ENCODE measurements around the gene SUGCT.
A peak's percentile ranks its signal among the peaks of the same experiment; 100 is the strongest.
"Not testable (repeated sequence)": the region's sequence is repeated elsewhere in the genome, so short reads cannot be mapped to it uniquely, and the experiment has no call there.

SUGCT gene

DNA sequence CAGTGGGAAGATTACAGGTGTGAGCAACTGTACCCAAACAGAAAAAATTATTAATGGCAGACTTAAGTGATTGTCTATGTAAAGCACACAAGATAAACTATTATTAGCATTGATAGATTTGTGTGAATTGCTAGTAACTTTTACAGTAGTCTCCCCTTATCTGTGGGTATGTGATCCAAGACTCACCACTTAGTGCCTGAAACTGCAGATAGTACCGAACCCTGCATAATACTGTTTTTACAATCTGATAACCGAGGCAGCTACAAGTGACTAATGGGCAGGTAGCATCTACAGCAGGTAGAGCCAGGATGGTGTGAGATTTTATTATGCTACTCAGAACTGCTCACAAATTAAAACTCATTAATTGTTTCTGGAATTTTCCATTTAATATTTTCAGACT, 31.9 kb upstream of the SUGCT start:
- TF ChIP-seq POLR2AphosphoS5 (IDR thresholded peaks at IDR 0.05; ENCODE audit: low read depth, low read length) = no peak
- TF ChIP-seq SPI1 (IDR thresholded peaks at IDR 0.05; ENCODE audit: low read depth, low read length) = no peak
- no peak for TF ChIP-seq POLR2A (IDR thresholded peaks at IDR 0.05; ENCODE audit: low read depth, low read length)
- TF ChIP-seq TAF1 (IDR thresholded peaks at IDR 0.05; ENCODE audit: low read depth, low read length) = no peak
- TF ChIP-seq POU2F2 (IDR thresholded peaks at IDR 0.05; ENCODE audit: low read depth, low read length) = no peak
- TF ChIP-seq PAX5 (IDR thresholded peaks at IDR 0.05; ENCODE audit: insufficient read depth, low read length, severe bottlenecking) = no peak

DNA sequence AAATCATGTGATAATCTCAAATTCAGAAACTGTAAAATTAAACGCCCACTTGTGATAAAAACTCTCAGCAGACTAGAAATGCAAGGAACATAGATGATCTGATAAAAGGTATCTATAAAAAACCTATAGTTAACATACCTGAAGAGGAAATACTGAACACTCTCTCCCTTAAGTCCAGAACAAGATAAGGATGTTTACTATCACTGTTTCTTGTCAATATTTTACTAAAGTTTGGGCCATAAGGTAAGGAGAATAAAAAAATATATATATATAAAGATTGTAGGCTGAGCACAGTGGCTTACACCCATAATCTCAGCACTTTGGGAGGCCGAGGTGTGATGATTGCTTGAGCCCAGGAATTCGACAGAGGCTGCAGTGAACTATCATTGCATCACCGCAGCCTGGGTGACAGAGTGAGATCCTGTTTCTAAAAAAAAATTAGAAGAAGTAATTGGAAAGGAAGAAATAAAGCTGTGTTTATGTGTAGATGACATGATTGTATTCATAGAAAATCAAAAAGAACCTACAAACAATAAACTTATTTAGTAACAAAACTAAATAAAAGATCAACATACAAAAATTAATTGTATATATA, 28.8 kb upstream of the SUGCT start:
- no peak for DNase-seq (ENCODE audit: insufficient read length, low spot score)
- FAIRE-seq = no peak
- TF ChIP-seq POU2F2 (IDR thresholded peaks at IDR 0.05; ENCODE audit: low read depth, low read length) (no peak), SPI1 (IDR thresholded peaks at IDR 0.05; ENCODE audit: low read depth, low read length) (no peak), TAF1 (IDR thresholded peaks at IDR 0.05; ENCODE audit: low read depth, low read length) (no peak), POLR2A (IDR thresholded peaks at IDR 0.05; ENCODE audit: low read depth, low read length) (no peak)

More for the DNA sequence above, 31.9 kb upstream of the SUGCT start:
- DNase-seq (ENCODE audit: insufficient read length, low spot score) (no peak), FAIRE-seq (no peak)

DNA sequence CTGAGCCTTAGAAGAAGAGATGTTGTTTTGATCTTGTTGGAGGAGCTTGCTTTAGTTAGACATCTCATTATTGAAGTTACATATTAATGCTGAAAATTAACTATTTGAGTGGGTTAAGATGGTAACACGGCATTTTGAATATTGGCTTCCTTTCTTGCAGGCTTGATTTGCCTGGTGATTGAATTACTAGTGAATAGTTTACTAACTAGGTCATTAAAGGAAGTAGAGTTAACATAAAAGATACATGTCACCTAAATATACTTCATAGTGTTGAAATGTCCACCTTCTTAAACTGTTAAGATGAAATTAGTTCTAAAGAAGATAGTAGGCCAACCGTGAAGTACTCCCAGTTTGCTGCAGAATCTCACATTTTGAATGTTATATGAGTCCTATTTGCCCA, 18.9 kb upstream of the SUGCT start:
- FAIRE-seq (no peak), DNase-seq (ENCODE audit: insufficient read length, low spot score) (no peak)
- TF ChIP-seq POLR2A (IDR thresholded peaks at IDR 0.05; ENCODE audit: low read depth, low read length) (no peak), POLR2AphosphoS5 (IDR thresholded peaks at IDR 0.05; ENCODE audit: low read depth, low read length) (no peak), SPI1 (IDR thresholded peaks at IDR 0.05; ENCODE audit: low read depth, low read length) (no peak), PAX5 (IDR thresholded peaks at IDR 0.05; ENCODE audit: insufficient read depth, low read length, severe bottlenecking) (no peak), POU2F2 (IDR thresholded peaks at IDR 0.05; ENCODE audit: low read depth, low read length) (no peak), TAF1 (IDR thresholded peaks at IDR 0.05; ENCODE audit: low read depth, low read length) (no peak)

DNA sequence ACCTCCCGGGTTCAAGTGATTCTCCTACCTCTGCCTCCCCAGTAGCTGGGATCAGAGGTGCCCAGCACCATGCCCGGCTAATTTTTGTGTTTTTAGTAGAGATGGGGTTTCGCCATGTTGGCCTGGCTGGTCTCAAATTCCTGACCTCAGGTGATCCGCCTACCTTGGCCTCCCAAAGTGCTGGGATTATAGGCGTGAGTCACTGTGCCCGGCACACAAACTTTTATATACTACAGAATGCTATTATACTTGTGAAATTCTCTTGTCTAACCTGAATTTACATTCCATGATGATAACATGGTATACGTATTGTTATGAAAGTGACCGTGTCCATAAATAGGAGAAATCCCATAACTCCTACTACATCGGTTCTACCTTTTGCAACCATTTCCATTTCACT, 17.6 kb upstream of the SUGCT start:
- not testable (repeated sequence) for DNase-seq (ENCODE audit: insufficient read length, low spot score); FAIRE-seq

DNA sequence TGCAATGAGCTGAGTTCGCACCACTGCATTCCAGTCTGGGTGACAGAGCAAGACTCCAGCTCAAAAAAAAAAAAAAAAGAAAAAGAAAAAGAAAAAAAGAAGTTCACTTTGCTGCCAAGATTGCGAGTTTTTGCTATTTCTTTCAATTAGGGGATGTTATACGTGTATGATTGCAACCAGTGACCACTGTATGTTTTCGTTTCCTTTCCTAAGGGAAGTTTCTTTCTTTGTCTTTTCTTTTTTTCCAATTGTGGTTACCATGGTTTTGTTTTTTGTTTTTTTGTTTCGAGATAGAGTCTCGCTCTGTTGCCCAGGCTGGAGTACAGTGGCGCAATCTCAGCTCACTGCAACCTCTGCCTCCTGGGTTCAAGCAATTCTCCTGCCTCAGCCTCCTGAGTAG, 16.6 kb upstream of the SUGCT start:
- not testable (repeated sequence) for FAIRE-seq; DNase-seq (ENCODE audit: insufficient read length, low spot score)

DNA sequence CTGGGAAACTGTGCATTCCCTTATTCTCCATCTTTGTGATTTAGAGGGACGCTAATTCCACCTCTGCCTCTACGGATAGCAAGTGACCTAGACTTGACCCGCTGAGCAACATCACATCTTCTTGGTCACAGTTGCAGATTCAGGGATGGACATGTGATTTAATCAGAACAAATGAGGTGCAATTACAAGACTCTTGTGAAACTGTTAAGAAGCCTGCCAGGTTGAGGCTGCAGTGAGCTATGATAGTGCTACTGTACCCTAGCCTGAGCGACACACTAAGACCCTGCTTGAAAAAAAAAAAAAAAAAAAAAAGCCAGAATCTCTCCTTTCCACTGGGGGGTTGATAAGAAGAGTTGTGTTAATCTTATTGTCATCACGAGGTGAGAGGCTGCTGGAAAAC, 14.8 kb upstream of the SUGCT start:
- DNase-seq (ENCODE audit: insufficient read length, low spot score) (no peak), FAIRE-seq (no peak)
- TF ChIP-seq PAX5 (IDR thresholded peaks at IDR 0.05; ENCODE audit: insufficient read depth, low read length, severe bottlenecking) = no peak
- TF ChIP-seq SPI1 (IDR thresholded peaks at IDR 0.05; ENCODE audit: low read depth, low read length) = no peak
- no peak for TF ChIP-seq POLR2A (IDR thresholded peaks at IDR 0.05; ENCODE audit: low read depth, low read length)
- TF ChIP-seq TAF1 (IDR thresholded peaks at IDR 0.05; ENCODE audit: low read depth, low read length) = no peak
- TF ChIP-seq POU2F2 (IDR thresholded peaks at IDR 0.05; ENCODE audit: low read depth, low read length) = no peak
- TF ChIP-seq POLR2AphosphoS5 (IDR thresholded peaks at IDR 0.05; ENCODE audit: low read depth, low read length) = no peak

DNA sequence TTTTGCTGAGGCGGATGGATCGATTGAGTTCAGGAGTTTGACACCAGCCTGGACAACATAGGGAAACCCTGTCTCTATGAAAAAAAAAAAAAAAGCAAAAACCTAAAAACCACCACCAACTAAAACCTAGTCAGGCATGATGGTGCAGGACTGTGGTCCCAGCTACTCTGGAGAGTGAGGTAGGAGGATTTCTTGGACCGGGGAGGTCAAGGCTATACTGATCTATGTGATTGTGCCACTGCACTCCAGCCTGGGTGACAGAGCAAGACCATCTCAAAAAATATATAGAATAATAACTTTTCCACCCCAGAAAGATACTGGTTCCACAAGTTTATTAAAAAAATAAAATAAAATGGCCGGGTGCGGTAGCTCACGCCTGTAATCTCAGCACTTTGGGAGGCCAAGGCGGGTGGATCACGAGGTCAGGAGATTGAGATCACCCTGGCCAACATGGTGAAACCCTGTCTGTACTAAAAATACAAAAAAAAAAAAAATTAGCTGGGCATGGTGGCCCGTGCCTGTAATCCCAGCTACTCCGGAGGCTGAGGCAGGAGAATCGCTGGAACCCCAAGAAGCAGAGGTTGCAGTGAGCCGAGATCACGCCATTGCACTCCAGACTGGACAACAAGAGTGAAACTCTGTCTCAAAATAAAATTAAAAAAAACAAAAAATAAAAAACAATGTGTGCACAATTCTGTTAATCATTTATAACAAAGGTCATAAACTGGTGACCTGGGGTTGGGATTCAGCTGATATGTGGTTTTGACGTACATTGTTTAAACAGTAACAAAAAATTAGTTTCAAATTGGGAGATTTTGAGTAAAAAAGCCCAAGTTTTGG, 12.5 kb upstream of the SUGCT start:
- not testable (repeated sequence) for DNase-seq (ENCODE audit: insufficient read length, low spot score); FAIRE-seq

DNA sequence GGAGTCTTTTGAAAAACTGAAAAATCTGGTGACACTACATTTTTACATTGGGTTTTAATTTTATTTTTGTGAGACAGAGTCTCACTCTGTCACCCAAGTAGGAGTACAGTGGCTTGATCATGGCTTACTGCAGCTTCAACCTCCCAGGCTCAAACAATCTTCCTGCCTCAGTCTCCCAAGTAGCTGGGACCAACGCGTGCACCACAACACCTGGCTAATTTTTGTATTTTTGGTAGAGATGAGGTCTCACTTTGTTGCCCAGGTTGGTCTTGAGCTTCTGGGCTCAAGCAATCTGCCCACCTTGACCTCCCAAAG, 11.9 kb upstream of the SUGCT start:
- no peak for FAIRE-seq
- DNase-seq (ENCODE audit: insufficient read length, low spot score) = no peak
- TF ChIP-seq POLR2AphosphoS5 (IDR thresholded peaks at IDR 0.05; ENCODE audit: low read depth, low read length) (no peak), POU2F2 (IDR thresholded peaks at IDR 0.05; ENCODE audit: low read depth, low read length) (no peak), SPI1 (IDR thresholded peaks at IDR 0.05; ENCODE audit: low read depth, low read length) (no peak), POLR2A (IDR thresholded peaks at IDR 0.05; ENCODE audit: low read depth, low read length) (no peak), PAX5 (IDR thresholded peaks at IDR 0.05; ENCODE audit: insufficient read depth, low read length, severe bottlenecking) (no peak), TAF1 (IDR thresholded peaks at IDR 0.05; ENCODE audit: low read depth, low read length) (no peak)

DNA sequence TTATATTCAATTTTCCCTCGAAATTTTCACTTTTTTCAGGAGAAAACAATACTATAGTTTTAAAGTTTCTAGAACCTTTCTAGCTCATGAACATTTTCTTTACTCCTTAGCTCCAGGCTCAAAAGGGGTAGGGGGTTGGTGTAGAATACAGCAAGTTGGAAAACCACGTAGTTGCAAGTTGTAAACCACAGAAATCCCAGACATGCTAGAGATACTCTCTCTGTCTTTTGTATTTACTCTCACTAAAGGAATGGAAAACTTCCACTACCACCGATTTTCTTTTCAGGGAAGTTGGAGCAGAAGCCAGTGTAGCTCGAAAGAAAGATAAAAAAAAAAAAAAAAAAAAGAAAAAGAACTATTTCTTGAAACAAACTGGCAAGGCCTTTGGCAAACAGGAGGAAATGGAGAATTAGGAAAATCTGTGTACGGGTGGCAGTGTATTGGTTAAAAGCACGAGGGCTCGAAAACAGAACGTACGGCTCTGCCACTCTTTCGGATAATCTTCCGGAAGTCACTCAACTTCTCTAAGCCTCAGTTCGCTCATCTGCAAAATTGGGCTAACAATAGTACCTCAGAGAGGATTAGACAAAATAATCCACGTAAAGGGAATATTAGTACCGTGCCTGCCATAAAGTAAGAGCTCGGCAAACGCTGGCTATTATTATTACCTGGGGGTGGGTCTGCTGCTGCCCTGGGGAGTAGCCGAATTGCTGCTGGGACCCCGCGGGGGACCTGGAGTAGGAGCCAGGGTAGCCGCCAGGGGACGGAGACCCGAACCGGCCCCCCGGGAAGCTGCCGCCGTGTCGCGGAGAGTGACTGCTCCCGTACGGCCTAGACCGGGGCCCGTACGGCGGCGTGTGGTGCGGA, 1.0 kb upstream of the SUGCT start:
- TF ChIP-seq SPI1 (IDR thresholded peaks at IDR 0.05; ENCODE audit: low read depth, low read length) = no peak
- FAIRE-seq = no peak
- peak; percentile 5 for DNase-seq (ENCODE audit: insufficient read length, low spot score)

DNA sequence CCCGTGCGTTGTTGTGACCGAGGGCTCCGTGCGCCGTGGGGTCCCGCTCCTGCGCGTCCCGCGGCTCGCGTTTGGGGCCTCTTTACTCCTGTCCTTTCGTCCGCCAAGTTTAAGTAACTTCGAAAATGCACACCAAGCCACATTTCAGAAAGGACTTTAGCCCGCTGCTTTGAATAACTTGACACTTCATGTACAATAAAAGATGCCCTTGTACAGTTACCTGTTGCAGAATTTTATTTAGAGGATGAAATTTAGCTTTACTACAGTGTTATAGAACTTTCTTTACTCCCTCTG, 459 bp downstream of the SUGCT start:
- no peak for DNase-seq (ENCODE audit: insufficient read length, low spot score)
- TF ChIP-seq PAX5 (IDR thresholded peaks at IDR 0.05; ENCODE audit: insufficient read depth, low read length, severe bottlenecking) = no peak
- TF ChIP-seq POU2F2 (IDR thresholded peaks at IDR 0.05; ENCODE audit: low read depth, low read length) = no peak
- TF ChIP-seq POLR2AphosphoS5 (IDR thresholded peaks at IDR 0.05; ENCODE audit: low read depth, low read length) = no peak
- no peak for TF ChIP-seq POLR2A (IDR thresholded peaks at IDR 0.05; ENCODE audit: low read depth, low read length)
- TF ChIP-seq SPI1 (IDR thresholded peaks at IDR 0.05; ENCODE audit: low read depth, low read length) = no peak
- no peak for TF ChIP-seq TAF1 (IDR thresholded peaks at IDR 0.05; ENCODE audit: low read depth, low read length)
- FAIRE-seq = no peak
